ENCODE results near the gene CAT.

CAT gene

GRCh38 chr11:34507610-34508009, 68.9 kb downstream of the CAT start:
- Mint-ChIP-seq H3K9me3 (no peaks in the 10 kb centered on the region), H3K27me3 (ENCODE audit: low read depth) (peaks cover 5% of the 10 kb centered on the region), H3K4me1 (ENCODE audit: low read depth) (no peaks in the 10 kb centered on the region), H3K36me3 (ENCODE audit: low read depth) (no peaks in the 10 kb centered on the region), H3K4me3 (no peak overlapping the region), H3K27ac (no peak overlapping the region)

GRCh38 chr11:34508524-34508923, 69.8 kb downstream of the CAT start:
- H3K27ac Mint-ChIP-seq, result no peak overlapping the region
- no peaks in the 10 kb centered on the region for H3K4me1 Mint-ChIP-seq (ENCODE audit: low read depth)
- H3K9me3 Mint-ChIP-seq, result no peaks in the 10 kb centered on the region
- no peaks in the 10 kb centered on the region for H3K36me3 Mint-ChIP-seq (ENCODE audit: low read depth)
- no peak overlapping the region for H3K4me3 Mint-ChIP-seq
- peaks cover 2% of the 10 kb centered on the region for H3K27me3 Mint-ChIP-seq (ENCODE audit: low read depth)

- H3K27me3 Mint-ChIP-seq (ENCODE audit: low read depth), result no peaks in the 10 kb centered on the region
- H3K9me3 Mint-ChIP-seq, result no peaks in the 10 kb centered on the region
These were observed 70.7 kb downstream of the CAT start for GRCh38 chr11:34509336-34509876.

GRCh38 chr11:34510218-34510617, 71.5 kb downstream of the CAT start:
- Mint-ChIP-seq H3K27ac (no peak overlapping the region), H3K9me3 (no peaks in the 10 kb centered on the region), H3K4me3 (no peak overlapping the region)

More at GRCh38 chr11:34509336-34509876, 70.7 kb downstream of the CAT start:
- no peaks in the 10 kb centered on the region for H3K4me1 Mint-ChIP-seq (ENCODE audit: low read depth)
- no peaks in the 10 kb centered on the region for H3K36me3 Mint-ChIP-seq (ENCODE audit: low read depth)
- H3K4me3 Mint-ChIP-seq, result no peak overlapping the region
- no peak overlapping the region for H3K27ac Mint-ChIP-seq

GRCh38 chr11:34510673-34511072, 71.9 kb downstream of the CAT start:
- H3K27me3 Mint-ChIP-seq (ENCODE audit: low read depth), result peaks cover 4% of the 10 kb centered on the region
- no peaks in the 10 kb centered on the region for H3K36me3 Mint-ChIP-seq (ENCODE audit: low read depth)
- no peak overlapping the region for H3K27ac Mint-ChIP-seq
- H3K4me1 Mint-ChIP-seq (ENCODE audit: low read depth), result no peaks in the 10 kb centered on the region
- H3K9me3 Mint-ChIP-seq, result no peaks in the 10 kb centered on the region
- no peak overlapping the region for H3K4me3 Mint-ChIP-seq

More at GRCh38 chr11:34510218-34510617, 71.5 kb downstream of the CAT start:
- peaks cover 4% of the 10 kb centered on the region for H3K27me3 Mint-ChIP-seq (ENCODE audit: low read depth)
- H3K4me1 Mint-ChIP-seq (ENCODE audit: low read depth), result no peaks in the 10 kb centered on the region
- H3K36me3 Mint-ChIP-seq (ENCODE audit: low read depth), result no peaks in the 10 kb centered on the region

- Mint-ChIP-seq H3K9me3 (no peaks in the 10 kb centered on the region), H3K27ac (no peak overlapping the region), H3K27me3 (ENCODE audit: low read depth) (peaks cover 4% of the 10 kb centered on the region)
These were observed 74.3 kb downstream of the CAT start for GRCh38 chr11:34512840-34513681.

GRCh38 chr11:34513682-34514449, 75.1 kb downstream of the CAT start, which contains the start of gene ELF5:
TSS of gene ELF5 (minus strand) at chr11:34513794. CDS start at chr11:34505749, 8,045 bp downstream.
- no peaks in the 10 kb centered on the region for H3K36me3 Mint-ChIP-seq (ENCODE audit: low read depth)
- H3K9me3 Mint-ChIP-seq, result no peaks in the 10 kb centered on the region
- no peaks in the 10 kb centered on the region for H3K4me1 Mint-ChIP-seq (ENCODE audit: low read depth)
- H3K27me3 Mint-ChIP-seq (ENCODE audit: low read depth), result peaks cover 4% of the 10 kb centered on the region
- no peak within 1 kb of the TSS for H3K27ac Mint-ChIP-seq
- H3K4me3 Mint-ChIP-seq, result no peak within 1 kb of the TSS

More at GRCh38 chr11:34512840-34513681, 74.3 kb downstream of the CAT start:
- Mint-ChIP-seq H3K4me3 (no peak overlapping the region), H3K36me3 (ENCODE audit: low read depth) (no peaks in the 10 kb centered on the region), H3K4me1 (ENCODE audit: low read depth) (no peaks in the 10 kb centered on the region)

GRCh38 chr11:34514597-34514996, 75.9 kb downstream of the CAT start:
- Mint-ChIP-seq H3K27me3 (ENCODE audit: low read depth) (peaks cover 6% of the 10 kb centered on the region), H3K4me1 (ENCODE audit: low read depth) (no peaks in the 10 kb centered on the region), H3K36me3 (ENCODE audit: low read depth) (no peaks in the 10 kb centered on the region), H3K27ac (no peak overlapping the region), H3K4me3 (no peak overlapping the region), H3K9me3 (no peaks in the 10 kb centered on the region)

- Mint-ChIP-seq H3K4me1 (ENCODE audit: low read depth) (no peaks in the 10 kb centered on the region), H3K4me3 (no peak overlapping the region), H3K9me3 (no peaks in the 10 kb centered on the region), H3K36me3 (ENCODE audit: low read depth) (no peaks in the 10 kb centered on the region), H3K27ac (no peak overlapping the region), H3K27me3 (ENCODE audit: low read depth) (peaks cover 6% of the 10 kb centered on the region)
These were observed 77.7 kb downstream of the CAT start for GRCh38 chr11:34516247-34517040.

GRCh38 chr11:34519595-34520235, 81.0 kb downstream of the CAT start:
- H3K9me3 Mint-ChIP-seq, result no peaks in the 10 kb centered on the region
- H3K36me3 Mint-ChIP-seq (ENCODE audit: low read depth), result no peaks in the 10 kb centered on the region
- peaks cover 6% of the 10 kb centered on the region for H3K27me3 Mint-ChIP-seq (ENCODE audit: low read depth)
- H3K4me1 Mint-ChIP-seq (ENCODE audit: low read depth), result no peaks in the 10 kb centered on the region
- no peak overlapping the region for H3K4me3 Mint-ChIP-seq
- no peak overlapping the region for H3K27ac Mint-ChIP-seq

- Mint-ChIP-seq H3K4me1 (ENCODE audit: low read depth) (peaks cover under 1% of the 10 kb centered on the region), H3K27me3 (ENCODE audit: low read depth) (peaks cover 2% of the 10 kb centered on the region), H3K27ac (no peak overlapping the region), H3K4me3 (no peak overlapping the region), H3K9me3 (no peaks in the 10 kb centered on the region), H3K36me3 (ENCODE audit: low read depth) (no peaks in the 10 kb centered on the region)
These were observed 82.5 kb downstream of the CAT start for GRCh38 chr11:34521265-34521664.
